Breast epithelium (tissue), 3 donors: ENCODE results near the gene KCNC1.

Source experiments
- CTCF ChIP-seq, 3 donors: fragments of 450-650 bp; IDR thresholded peaks; one replicate each; pipeline ENCODE4 v1.5.1; 2016 to 2017; ENCODE audit warnings: antibody characterized with exemption in 3 of 3, mild to moderate bottlenecking in 3 of 3, moderate library complexity in 3 of 3
- POLR2A ChIP-seq: fragments of 450-650 bp; IDR thresholded peaks from one replicate; pipeline ENCODE4 v1.6.1; 2016; ENCODE audit warnings: antibody characterized with exemption, mild to moderate bottlenecking, moderate library complexity

- TF ChIP-seq CTCF (IDR thresholded peaks at IDR 0.05) (no peak), POLR2A (no peak)
Observed at GRCh38 chr11:17699147-17700114, 35.1 kb upstream of the KCNC1 start.
